IMR-90 (cell line): ENCODE data around the gene DYNLT3. TPM values are rescaled to one million over a fixed set of nuclear protein-coding genes. Genes with fewer than 3 reads are reported as not detected.

Source experiments
- ATAC-seq: fragments of 200-7000 bp; cut with Tn5 transposase; 2 replicates; pipeline ENCODE4 v1.9.1; 2020; ENCODE audit warnings: low read depth, mild to moderate bottlenecking, moderate library complexity
- BruUV-seq: library from RNA; stranded (reverse); fragments of 400-500 nt; replicated peaks from 2 replicates; lab custom pipeline; 2021; lab: Mats Ljungman, UMichigan
- CTCF ChIA-PET: fragments of 300-600 bp; formaldehyde crosslinking; extraction: SDS; loops from one replicate; lab custom pipeline; 2021; ENCODE audit warnings: antibody characterized with exemption; lab: Yijun Ruan, JAX
- POLR2A ChIA-PET: fragments of 300-600 bp; sonication (Branson Sonifier 250); formaldehyde crosslinking; loops from one replicate; lab custom pipeline; 2022; ENCODE audit warnings: antibody characterized with exemption; ENCODE audit not compliant: unreplicated experiment; lab: Charles Lee
- DNase-seq: peaks from one replicate; pipeline ENCODE4 v3.0.0; 2013
- H2AFZ ChIP-seq: replicated peaks from 2 replicates; pipeline ENCODE3; 2013; ENCODE audit warnings: low read length, mild to moderate bottlenecking; ENCODE audit not compliant: poor library complexity
- H2AK5ac ChIP-seq: 2 replicates; pipeline ENCODE4 v1.6.1; 2013; ENCODE audit warnings: low read depth, low read length, inconsistent platforms
- H2AK9ac ChIP-seq: replicated peaks from 2 replicates; pipeline ENCODE3; 2013; ENCODE audit warnings: mild to moderate bottlenecking, low read depth, low read length, moderate library complexity; ENCODE audit not compliant: poor library complexity
- H2BK120ac ChIP-seq: 2 replicates; pipeline ENCODE4 v1.6.1; 2013; ENCODE audit warnings: low read depth, low read length, inconsistent platforms
- H2BK15ac ChIP-seq: 3 replicates; pipeline ENCODE4 v1.6.1; 2013; ENCODE audit warnings: low read depth, low read length, inconsistent platforms
- H2BK20ac ChIP-seq: 2 replicates; pipeline ENCODE4 v1.6.1; 2013; ENCODE audit warnings: low read depth, mild to moderate bottlenecking, inconsistent platforms, low read length, moderate library complexity
- H2BK5ac ChIP-seq: 2 replicates; pipeline ENCODE4 v1.6.1; 2013; ENCODE audit warnings: mild to moderate bottlenecking, low read depth, low read length, inconsistent platforms; ENCODE audit not compliant: poor library complexity, severe bottlenecking
- H3K14ac ChIP-seq: replicated peaks from 2 replicates; pipeline ENCODE4 v1.6.1; 2013; ENCODE audit warnings: low read depth, low read length, inconsistent platforms
- H3K18ac ChIP-seq: 2 replicates; pipeline ENCODE4 v1.6.1; 2013; ENCODE audit warnings: low read depth, low read length, control low read depth
- H3K23ac ChIP-seq: 2 replicates; pipeline ENCODE4 v1.6.1; 2013; ENCODE audit warnings: low read depth, low read length, inconsistent platforms
- H3K27ac ChIP-seq: 2 replicates; pipeline ENCODE4 v1.5.1; 2013; ENCODE audit warnings: mild to moderate bottlenecking, control low read depth, low read length; ENCODE audit not compliant: insufficient read depth
- H3K27me3 ChIP-seq: 2 replicates; pipeline ENCODE4 v1.6.1; 2013; ENCODE audit warnings: low read length; ENCODE audit not compliant: control insufficient read depth, insufficient read depth
- H3K36me3 ChIP-seq: 2 replicates; pipeline ENCODE4 v1.6.1; 2013; ENCODE audit warnings: low read length, mixed read lengths; ENCODE audit not compliant: control insufficient read depth, insufficient read depth
- H3K4ac ChIP-seq: 2 replicates; pipeline ENCODE4 v1.6.1; 2013; ENCODE audit warnings: low read depth, low read length, inconsistent platforms
- H3K4me1 ChIP-seq: 2 replicates; pipeline ENCODE4 v1.6.1; 2013; ENCODE audit warnings: low read length, mixed read lengths; ENCODE audit not compliant: control insufficient read depth, insufficient read depth
- H3K4me2 ChIP-seq: 2 replicates; pipeline ENCODE4 v1.6.1; 2013; ENCODE audit warnings: low read depth, mild to moderate bottlenecking, control low read depth, low read length, moderate library complexity
- H3K4me3 ChIP-seq: 2 replicates; pipeline ENCODE4 v1.5.1; 2013; ENCODE audit warnings: low read depth, mild to moderate bottlenecking, control low read depth, low read length, moderate library complexity; ENCODE audit not compliant: insufficient read depth
- H3K56ac ChIP-seq: 2 replicates; pipeline ENCODE4 v1.6.1; 2013; ENCODE audit warnings: low read length, inconsistent platforms; ENCODE audit not compliant: insufficient read depth; ENCODE audit errors: extremely low read depth
- H3K79me1 ChIP-seq, 2 experiments: 2 replicates each; pipeline ENCODE4 v1.6.1; 2013; ENCODE audit warnings: low read length in 2 of 2, inconsistent platforms in 1 of 2, low read depth in 1 of 2
- H3K9ac ChIP-seq: 2 replicates; pipeline ENCODE4 v1.6.1; 2013; ENCODE audit warnings: low read depth, low read length, control low read depth
- H3K9me1 ChIP-seq: 2 replicates; pipeline ENCODE4 v1.6.1; 2013; ENCODE audit warnings: low read length, inconsistent platforms; ENCODE audit not compliant: insufficient read depth
- H3K9me3 ChIP-seq: 2 replicates; pipeline ENCODE4 v1.6.1; 2013; ENCODE audit warnings: low read length; ENCODE audit not compliant: control insufficient read depth, insufficient read depth
- H4K20me1 ChIP-seq: 2 replicates; pipeline ENCODE4 v1.6.1; 2013; ENCODE audit warnings: low read length, inconsistent platforms; ENCODE audit not compliant: insufficient read depth
- H4K5ac ChIP-seq: 2 replicates; pipeline ENCODE4 v1.6.1; 2013; ENCODE audit warnings: mild to moderate bottlenecking, low read depth, low read length, control low read depth
- H4K8ac ChIP-seq, 2 experiments: 2 replicates each; pipeline ENCODE4 v1.6.1; 2013; ENCODE audit warnings: low read depth in 2 of 2, low read length in 2 of 2, control low read depth in 1 of 2, inconsistent platforms in 1 of 2
- H4K91ac ChIP-seq: 2 replicates; pipeline ENCODE4 v1.6.1; 2013; ENCODE audit warnings: low read depth, low read length, inconsistent platforms; ENCODE audit not compliant: insufficient read depth
- BHLHE40 ChIP-seq: fragments of 150-350 bp; IDR thresholded peaks from 2 replicates; pipeline ENCODE4 v1.6.1; 2016; ENCODE audit warnings: mild to moderate bottlenecking, low read depth, low read length
- CEBPB ChIP-seq: IDR thresholded peaks from 2 replicates; pipeline ENCODE4 v1.6.1; 2012; ENCODE audit warnings: low read depth, low read length, improper control_type of control experiment
- CHD1 ChIP-seq: IDR thresholded peaks from 2 replicates; pipeline ENCODE4 v1.6.1; 2012; ENCODE audit warnings: low read depth, low read length, improper control_type of control experiment
- ELK1 ChIP-seq: fragments of 150-350 bp; IDR thresholded peaks from 2 replicates; pipeline ENCODE4 v1.6.1; 2016; ENCODE audit warnings: low read depth, mild to moderate bottlenecking, low read length, moderate library complexity, borderline replicate concordance
- POLR2A ChIP-seq: IDR thresholded peaks from 2 replicates; pipeline ENCODE4 v1.6.1; 2012; ENCODE audit warnings: mild to moderate bottlenecking, low read depth, low read length
- WGBS, 2 experiments: methylation state at CpG; one replicate each; pipeline versions ENCODE4 v1.1.5 to v1.1.7; 2013; ENCODE audit warnings: missing lambda C conversion rate in 2 of 2; ENCODE audit not compliant: insufficient read length in 1 of 2; ENCODE audit errors: extremely low coverage in 2 of 2; 5-methylcytosine and 5-hydroxymethylcytosine counted together
- dilution Hi-C: fragments of 300-500 bp; cut with HindIII; formaldehyde crosslinking; loops from one replicate; pipeline ENCODE4 v1.14.3; 2018; ENCODE audit warnings: low sequenced_read_pairs; ENCODE audit not compliant: unreplicated experiment
- in situ Hi-C: fragments of 300-500 bp; cut with MboI; formaldehyde crosslinking; loops from 3 replicates; pipeline ENCODE4 v1.14.3; 2019; ENCODE audit warnings: low sequenced_read_pairs, inconsistent platforms, mixed read lengths
- intact Hi-C: fragments of 100-400 bp; cut with micrococcal nuclease; formaldehyde crosslinking; loops from 2 replicates; pipeline ENCODE4 v1.10.0; 2022
- polyA plus RNA-seq, 3 experiments: library from polyadenylated mRNA; depleted of rRNA; stranded (reverse); fragments of >200 nt; gene quantifications; 2 replicates each; pipeline ENCODE4 v1.2.3, GENCODE V29; 2012; ENCODE audit warnings: low replicate concordance in 1 of 3
- total RNA-seq: library from RNA; depleted of rRNA; stranded (reverse); fragments of >200 nt; gene quantifications from 2 replicates; pipeline ENCODE4 v1.2.3, GENCODE V29; 2012

The DYNLT3 gene
- total and polyA plus RNA-seq, 2 of the 4 experiments (the other 2 are of a cell fraction) = 15.7 to 18.8 TPM

- dilution Hi-C loops = no loop called here
- no peak overlapping the region; the same call in 1 of the 2 replicates for H2BK20ac ChIP-seq
- no peak overlapping the region for H3K18ac ChIP-seq
- H4K20me1 ChIP-seq = no peaks in the 10 kb centered on the region
- no peak overlapping the region for H3K4me2 ChIP-seq
- H3K56ac ChIP-seq = no peak overlapping the region
- intact Hi-C loops = loop anchor here (10.0 kb wide), 2 partner anchors 325 to 345 kb away; no protein-coding TSS in a partner anchor
- H3K79me1 ChIP-seq = no peaks in the 10 kb centered on the region
- no peak overlapping the region for H3K27ac ChIP-seq
- H2AFZ ChIP-seq = no peak overlapping the region
- no peak overlapping the region for H3K23ac ChIP-seq
- no peak overlapping the region for H4K8ac ChIP-seq
- no peak overlapping the region for H2AK9ac ChIP-seq
- H3K14ac ChIP-seq = no peak overlapping the region
- no peak for TF ChIP-seq POLR2A
- TF ChIP-seq CHD1 = no peak
- no peak for TF ChIP-seq BHLHE40
- no peak for TF ChIP-seq CEBPB
- no peak for TF ChIP-seq ELK1
- no peaks in the 10 kb centered on the region for H3K36me3 ChIP-seq
- no peak overlapping the region for H2BK120ac ChIP-seq
- no peak overlapping the region for H2AK5ac ChIP-seq
- no peaks in the 10 kb centered on the region for H3K27me3 ChIP-seq
- H3K9ac ChIP-seq = no peak overlapping the region
- WGBS, 2 experiments = no CpG with 5 or more reads among the region's 1 CpG
- H4K91ac ChIP-seq = no peak overlapping the region
- peaks cover 3% of the 10 kb centered on the region; the same call in 1 of the 2 replicates for H3K4me1 ChIP-seq
- no peak overlapping the region for H3K4ac ChIP-seq
- DNase-seq = no peak
- H4K5ac ChIP-seq = no peak overlapping the region
- no peaks in the 10 kb centered on the region for H3K9me1 ChIP-seq
- no peak overlapping the region for H3K4me3 ChIP-seq
- in situ Hi-C loops = no loop called here
- H2BK15ac ChIP-seq = no peak overlapping the region
- ChIA-PET CTCF (interaction anchor here (1.3 kb wide), 1 partner anchor 12 kb away, joined by 4 read pairs; no protein-coding TSS in a partner anchor), POLR2A (no interaction called here)
- peak overlapping the region; percentile 20 for H2BK5ac ChIP-seq
- no TSS peak for BruUV-seq
- no peaks in the 10 kb centered on the region for H3K9me3 ChIP-seq
- no peak for ATAC-seq
Observed at GRCh38 chrX:37829721-37830120, 17.6 kb downstream of the DYNLT3 start.
